ENCODE results near the gene LIN28B. TPM values are rescaled to one million over a fixed set of nuclear protein-coding genes. Genes with fewer than 3 reads are reported as not detected.

Gene LIN28B
- total RNA-seq, 1 experiment from 2014 or later = 21.6 TPM

DNA sequence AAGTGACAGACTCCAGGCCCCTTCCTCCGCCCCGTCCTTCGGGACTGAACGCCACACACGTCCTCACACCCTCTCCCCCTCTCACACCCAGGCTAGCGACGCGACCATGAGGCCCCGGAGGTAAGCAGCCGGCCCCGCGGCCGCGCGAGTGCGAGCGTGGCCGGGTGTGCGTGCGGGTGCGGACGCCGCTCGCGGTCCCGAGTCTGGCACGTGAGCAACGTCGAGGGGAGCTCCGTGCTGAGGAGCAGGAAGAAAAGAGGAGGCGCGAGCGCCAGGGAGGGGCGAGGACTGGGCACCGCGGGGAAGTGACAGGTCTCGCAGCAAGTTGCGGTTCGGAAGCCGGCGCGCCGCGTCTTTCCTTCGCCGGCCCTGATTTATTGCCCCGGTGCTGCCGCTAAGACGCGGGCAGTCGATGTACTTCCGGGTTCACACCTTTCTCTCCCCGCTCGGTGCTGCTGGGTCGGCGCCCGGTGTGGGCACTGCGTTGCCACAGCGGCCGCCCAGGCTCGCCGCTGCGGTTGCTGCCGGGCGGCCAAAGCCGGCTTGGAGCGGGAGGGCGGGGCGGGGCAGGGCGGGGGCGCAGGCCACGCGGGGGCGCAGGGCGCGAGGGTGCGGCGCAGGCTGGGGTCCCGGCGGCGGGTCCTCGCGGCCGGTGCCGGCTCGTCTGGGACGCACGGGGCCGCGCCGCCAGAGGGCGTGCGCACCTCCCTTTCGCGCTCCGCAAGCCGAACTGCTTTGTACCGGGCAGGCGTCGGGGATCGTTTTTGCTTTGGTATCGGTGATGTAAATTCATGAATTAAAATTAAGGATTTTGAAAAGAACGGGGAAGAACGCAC, 15.8 kb upstream of the LIN28B start:
- intact Hi-C loops (cut with micrococcal nuclease; ENCODE audit: unreplicated experiment) = loop anchor here (10.0 kb wide), 1 partner anchor 484 kb away; no protein-coding TSS in a partner anchor
- ChIA-PET POLR2A (ENCODE audit: low non-redundant PET) (no interaction called here), CTCF (no interaction called here)
- TF ChIP-seq CTCF (conservative IDR thresholded peaks at IDR 0.05; ENCODE audit: low read depth, low read length) (peak; percentile 66), EZH2 (IDR thresholded peaks at IDR 0.05; ENCODE audit: borderline replicate concordance, low read depth, low read length, poor library complexity, severe bottlenecking) (no peak)
- H3K27me3 ChIP-seq (replicated peaks; ENCODE audit: insufficient read depth, low read depth, low read length, poor library complexity) = no peaks in the 10 kb centered on the region
- H3K4me1 ChIP-seq (ENCODE audit: insufficient read depth, low read length, poor library complexity, severe bottlenecking) = no peaks in the 10 kb centered on the region
- H3K27ac ChIP-seq (ENCODE audit: low read depth, low read length, poor library complexity, severe bottlenecking) = no peak overlapping the region
- no TSS peak for BruUV-seq (replicated peaks)
- H3K9me3 ChIP-seq (ENCODE audit: low read depth, low read length, poor library complexity, severe bottlenecking) = no peaks in the 10 kb centered on the region
- peak overlapping the region; percentile 52 for H3K4me3 ChIP-seq (ENCODE audit: low read depth, low read length, poor library complexity, severe bottlenecking)
- no peaks in the 10 kb centered on the region for H3K36me3 ChIP-seq (ENCODE audit: insufficient read depth, low read length, poor library complexity, severe bottlenecking)
- peak; percentile 74 for DNase-seq (ENCODE audit: low spot score)

DNA sequence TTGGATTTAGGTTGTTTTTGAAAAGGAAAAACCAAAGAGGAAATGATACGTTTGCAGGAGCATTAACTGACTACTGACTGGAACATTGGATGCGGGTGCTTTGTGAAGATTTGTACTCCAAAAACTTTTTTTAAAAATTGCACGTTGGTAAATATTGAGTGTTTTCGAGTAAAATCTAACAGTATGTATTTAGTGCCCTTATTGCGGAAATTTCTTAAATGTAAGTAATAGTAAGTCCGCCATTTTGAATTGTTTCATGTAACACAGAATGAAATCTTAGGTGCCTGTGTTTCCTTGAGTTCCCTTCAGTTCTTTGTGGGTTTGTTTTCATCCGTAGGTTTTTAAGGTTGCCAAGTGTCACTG, 15.2 kb upstream of the LIN28B start:
- TF ChIP-seq EZH2 (IDR thresholded peaks at IDR 0.05; ENCODE audit: borderline replicate concordance, low read depth, low read length, poor library complexity, severe bottlenecking) (no peak), CTCF (conservative IDR thresholded peaks at IDR 0.05; ENCODE audit: low read depth, low read length) (no peak)
- BruUV-seq (replicated peaks) = no TSS peak
- intact Hi-C loops (cut with micrococcal nuclease; ENCODE audit: unreplicated experiment) = loop anchor here (2.0 to 10.0 kb wide), 2 partner anchors 137 to 483 kb away; no protein-coding TSS in a partner anchor
- Histone ChIP-seq H3K36me3 (ENCODE audit: insufficient read depth, low read length, poor library complexity, severe bottlenecking) (no peaks in the 10 kb centered on the region), H3K4me3 (ENCODE audit: low read depth, low read length, poor library complexity, severe bottlenecking) (peak overlapping the region; percentile 52), H3K27ac (ENCODE audit: low read depth, low read length, poor library complexity, severe bottlenecking) (no peak overlapping the region), H3K27me3 (replicated peaks; ENCODE audit: insufficient read depth, low read depth, low read length, poor library complexity) (no peaks in the 10 kb centered on the region), H3K9me3 (ENCODE audit: low read depth, low read length, poor library complexity, severe bottlenecking) (no peaks in the 10 kb centered on the region), H3K4me1 (ENCODE audit: insufficient read depth, low read length, poor library complexity, severe bottlenecking) (no peaks in the 10 kb centered on the region)
- CTCF ChIA-PET = no interaction called here
- peak; percentile 6 for DNase-seq (ENCODE audit: low spot score)
- POLR2A ChIA-PET (ENCODE audit: low non-redundant PET) = no interaction called here

DNA sequence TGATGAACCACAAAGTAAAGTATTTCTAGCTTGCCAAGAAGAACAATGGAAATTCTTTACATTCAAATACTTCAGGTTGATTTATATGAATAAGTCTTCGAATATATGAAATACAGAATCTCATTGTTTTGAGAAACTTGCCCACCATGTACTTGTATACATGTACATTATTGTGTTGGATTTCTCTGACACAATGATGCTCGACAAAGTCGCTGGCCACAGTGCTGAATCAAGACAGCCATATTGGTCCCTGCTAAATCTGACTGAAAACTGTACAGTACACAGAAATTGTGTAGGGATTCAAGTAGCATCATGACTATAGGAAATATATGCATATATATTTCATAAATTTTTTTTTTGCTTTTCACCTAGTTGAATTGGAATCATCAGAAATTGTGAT, 13.1 kb upstream of the LIN28B start:
- Histone ChIP-seq H3K27ac (ENCODE audit: low read depth, low read length, poor library complexity, severe bottlenecking) (no peak overlapping the region), H3K9me3 (ENCODE audit: low read depth, low read length, poor library complexity, severe bottlenecking) (no peaks in the 10 kb centered on the region), H3K27me3 (replicated peaks; ENCODE audit: insufficient read depth, low read depth, low read length, poor library complexity) (no peaks in the 10 kb centered on the region), H3K4me1 (ENCODE audit: insufficient read depth, low read length, poor library complexity, severe bottlenecking) (no peaks in the 10 kb centered on the region), H3K36me3 (ENCODE audit: insufficient read depth, low read length, poor library complexity, severe bottlenecking) (no peaks in the 10 kb centered on the region), H3K4me3 (ENCODE audit: low read depth, low read length, poor library complexity, severe bottlenecking) (no peak overlapping the region)
- BruUV-seq (replicated peaks) = no TSS peak
- TF ChIP-seq CTCF (conservative IDR thresholded peaks at IDR 0.05; ENCODE audit: low read depth, low read length) (no peak), EZH2 (IDR thresholded peaks at IDR 0.05; ENCODE audit: borderline replicate concordance, low read depth, low read length, poor library complexity, severe bottlenecking) (no peak)
- POLR2A ChIA-PET (ENCODE audit: low non-redundant PET) = no interaction called here
- peak; percentile 60 for DNase-seq (ENCODE audit: low spot score)
- CTCF ChIA-PET = no interaction called here
- intact Hi-C loops (cut with micrococcal nuclease; ENCODE audit: unreplicated experiment) = loop anchor here (2.0 to 10.0 kb wide), 2 partner anchors 135 to 481 kb away; no protein-coding TSS in a partner anchor
